Lower leg skin (tissue), 4 donors: ENCODE measurements around the gene PRDM16. TPM values are rescaled to one million over a fixed set of nuclear protein-coding genes. Genes with fewer than 3 reads are reported as not detected.

Source experiments
- DNase-seq, 2 donors: peaks; one replicate each; pipeline ENCODE4 v3.0.0-alpha.2; 2019; ENCODE audit warnings: low spot score in 2 of 2
- H3K4me3 ChIP-seq: fragments of 200-600 bp; sonication (generic); 2 replicates; pipeline ENCODE4 v1.5.1; 2017; ENCODE audit warnings: mild to moderate bottlenecking, low read depth; ENCODE audit not compliant: poor library complexity, severe bottlenecking
- CTCF ChIP-seq, 3 donors: fragments of 450-650 bp; IDR thresholded peaks; one replicate each; pipeline ENCODE4 v1.5.1; 2016; ENCODE audit warnings: antibody characterized with exemption in 3 of 3, mild to moderate bottlenecking in 3 of 3, moderate library complexity in 2 of 3
- POLR2A ChIP-seq, 2 donors: fragments of 450-650 bp; IDR thresholded peaks; one replicate each; pipeline ENCODE4 v1.6.1; 2016 to 2017; ENCODE audit warnings: antibody characterized with exemption in 2 of 2, mild to moderate bottlenecking in 1 of 2, moderate library complexity in 1 of 2
- WGBS, 2 donors: methylation state at CpG; one replicate each; pipeline ENCODE4 v1.1.5; 2018; 5-methylcytosine and 5-hydroxymethylcytosine counted together
- intact Hi-C: fragments of 100-400 bp; cut with DNase I; formaldehyde crosslinking; loops from one replicate; pipeline ENCODE4 v1.15.0; 2023; ENCODE audit warnings: low total_unique reads
- total RNA-seq, 4 donors: library from RNA; depleted of rRNA; stranded (reverse); fragments of >200 nt; gene quantifications; one replicate each; pipeline ENCODE4 v1.1.0, GENCODE V29; 2016

PRDM16 gene
- total RNA-seq, 4 donors from 2014 or later = 0.08 to 0.91 (median 0.56) TPM; not detected in 1

DNA sequence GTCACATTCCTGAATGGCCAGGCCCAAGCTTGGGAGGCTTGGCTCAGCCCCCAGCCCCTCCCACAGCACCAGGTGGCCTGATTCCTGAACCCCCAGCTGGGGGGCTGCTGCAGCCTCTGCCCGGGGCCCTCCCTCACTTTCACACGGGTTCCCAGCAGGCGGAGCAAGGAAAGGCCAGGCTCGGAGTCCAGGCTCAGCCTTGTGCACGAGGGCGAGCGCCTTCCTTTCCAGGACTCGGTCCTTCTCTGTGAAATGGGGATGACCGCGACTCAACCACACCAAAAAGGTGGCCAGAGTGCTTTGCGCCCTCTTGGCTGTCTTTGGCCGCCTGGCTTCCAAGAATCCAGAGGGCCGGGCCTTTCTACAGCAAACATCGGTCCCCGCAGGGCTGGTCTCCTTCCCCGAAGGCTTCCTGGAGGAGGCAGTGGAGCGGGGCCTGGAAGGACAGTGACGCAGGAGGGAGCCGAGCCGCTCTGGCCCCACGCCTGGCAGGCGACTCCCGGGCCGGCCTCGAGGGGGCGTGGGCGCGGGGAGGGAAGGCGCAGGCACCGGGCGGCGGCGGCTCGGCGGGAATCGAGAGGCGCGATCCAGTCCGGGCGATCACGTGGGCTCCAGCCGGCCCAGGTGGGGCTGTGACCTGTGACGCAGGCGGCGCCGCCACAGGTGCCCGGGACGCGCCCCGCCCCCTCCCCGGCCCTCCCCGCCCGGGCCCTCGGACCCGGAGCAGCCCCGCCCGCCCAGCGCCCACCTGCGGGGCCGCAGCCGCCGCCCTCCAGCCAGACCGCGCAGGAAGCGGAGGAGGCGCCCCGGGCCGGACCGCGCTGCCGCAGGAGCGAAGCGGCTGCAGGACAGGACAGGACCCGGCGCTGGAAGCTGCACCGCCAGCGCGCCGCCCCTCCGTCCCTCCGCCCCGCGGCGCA lies 385.1 kb downstream of the PRDM16 start, which contains the start of gene ARHGEF16:
TSS of gene ARHGEF16 (plus strand) at position 775 of the 920 bp plus-strand sequence. CDS start 8,420 bp downstream, outside the sequence.
- peak within 1 kb of the TSS; percentile 32 for H3K4me3 ChIP-seq
- no peak for TF ChIP-seq CTCF (IDR thresholded peaks at IDR 0.05)
- WGBS, 2 donors = 7 to 17% methylated on average over 17 to 24 of the region's 84 CpGs
- no peak for DNase-seq
- intact Hi-C loops = loop anchor here (2.0 to 5.0 kb wide), 2 partner anchors 29 to 163 kb away; no protein-coding TSS in a partner anchor

GRCh38 chr1:3454811-3455618 lies 386.0 kb downstream of the PRDM16 start:
- no peak for TF ChIP-seq CTCF (IDR thresholded peaks at IDR 0.05)
- no peak for TF ChIP-seq POLR2A (IDR thresholded peaks at IDR 0.05)
- intact Hi-C loops = loop anchor here (5.0 kb wide), 1 partner anchor 162 kb away; no protein-coding TSS in a partner anchor

GRCh38 chr1:3455670-3456448 lies 386.9 kb downstream of the PRDM16 start:
- WGBS, 2 donors = 87 to 88% methylated on average over 18 of the region's 18 CpGs
- TF ChIP-seq CTCF (IDR thresholded peaks at IDR 0.05) = no peak
- TF ChIP-seq POLR2A (IDR thresholded peaks at IDR 0.05) = no peak
- intact Hi-C loops = no loop called here
- no peak for DNase-seq
- no peak overlapping the region for H3K4me3 ChIP-seq

More at GRCh38 chr1:3454811-3455618, 386.0 kb downstream of the PRDM16 start:
- H3K4me3 ChIP-seq = peak overlapping the region; percentile 32
- no peak for DNase-seq
- WGBS, 2 donors = 15 to 25% methylated on average over 27 to 37 of the region's 46 CpGs

DNA sequence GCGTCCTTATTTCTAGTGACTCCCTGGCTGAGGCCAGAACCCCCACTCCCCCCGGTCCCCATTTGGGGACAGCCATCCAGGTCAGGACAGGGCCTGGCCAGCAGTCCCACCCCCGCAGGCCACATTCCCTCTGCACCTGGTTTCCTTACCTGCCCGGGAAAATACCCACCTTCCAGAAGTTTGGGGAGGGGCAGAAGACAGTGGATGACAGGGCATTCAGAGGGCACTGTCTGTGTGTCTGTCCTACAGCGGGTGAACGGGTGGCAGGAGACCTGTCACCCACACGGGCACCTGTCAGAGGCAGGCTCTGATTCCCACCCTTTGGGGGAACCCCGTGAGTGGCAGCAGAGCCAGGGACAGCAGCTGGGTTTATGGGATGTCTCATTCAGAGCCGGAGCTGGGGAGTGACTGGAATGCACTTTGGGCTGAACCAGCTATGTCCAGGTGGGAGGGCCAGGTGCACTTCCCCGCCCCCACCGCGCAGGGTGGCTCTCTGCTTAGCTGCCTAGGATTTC lies 387.5 kb downstream of the PRDM16 start:
- DNase-seq = no peak
- WGBS, 2 donors = 62 to 76% methylated on average over 12 of the region's 12 CpGs
- no peak for TF ChIP-seq CTCF (IDR thresholded peaks at IDR 0.05)
- TF ChIP-seq POLR2A (IDR thresholded peaks at IDR 0.05) = no peak
- intact Hi-C loops = no loop called here
- no peak overlapping the region for H3K4me3 ChIP-seq
